Daoy (cell line): ENCODE results near the gene OLFM3. TPM values are rescaled to one million over a fixed set of nuclear protein-coding genes. Genes with fewer than 3 reads are reported as not detected.

ENCODE experiments used
- DNase-seq: peaks from one replicate; pipeline ENCODE4 v3.0.0-alpha.2; 2015; ENCODE audit warnings: low read depth
- total RNA-seq: library from RNA; depleted of rRNA; stranded (reverse); fragments of >200 nt; shearing (Covaris generic); gene quantifications from 2 replicates; pipeline ENCODE4 v1.2.3, GENCODE V29; 2014

OLFM3 gene
- total RNA-seq, 1 experiment from 2014 or later: not detected

GRCh38 chr1:101945884-101946283, 50.8 kb downstream of the OLFM3 start:
- no peak for DNase-seq

DNA sequence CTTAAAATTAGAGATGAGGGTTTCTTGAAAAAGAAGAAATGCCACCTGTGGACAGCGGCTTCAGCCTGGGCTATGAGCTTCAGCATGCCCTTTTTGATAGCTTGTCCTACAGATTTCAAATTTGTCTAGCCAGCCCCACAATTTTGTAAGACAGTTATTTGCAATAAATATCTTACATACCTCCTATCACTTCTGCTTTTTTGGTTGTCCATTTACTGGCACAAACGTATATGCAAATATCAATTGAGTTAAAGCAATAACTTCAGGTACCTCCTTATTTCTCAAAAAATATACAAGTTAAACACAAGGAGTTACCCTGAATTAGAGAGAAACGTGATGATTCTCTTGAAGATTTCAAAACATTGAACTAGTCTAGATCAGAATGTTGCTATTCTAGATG, 53.5 kb downstream of the OLFM3 start:
- DNase-seq: no peak

- DNase-seq: no peak
Measured at GRCh38 chr1:101942516-101943193, 54.1 kb downstream of the OLFM3 start.

- no peak for DNase-seq
Measured at GRCh38 chr1:101938681-101939080, 58.0 kb downstream of the OLFM3 start.

GRCh38 chr1:101929343-101929742, 67.4 kb downstream of the OLFM3 start:
- DNase-seq: no peak

DNA sequence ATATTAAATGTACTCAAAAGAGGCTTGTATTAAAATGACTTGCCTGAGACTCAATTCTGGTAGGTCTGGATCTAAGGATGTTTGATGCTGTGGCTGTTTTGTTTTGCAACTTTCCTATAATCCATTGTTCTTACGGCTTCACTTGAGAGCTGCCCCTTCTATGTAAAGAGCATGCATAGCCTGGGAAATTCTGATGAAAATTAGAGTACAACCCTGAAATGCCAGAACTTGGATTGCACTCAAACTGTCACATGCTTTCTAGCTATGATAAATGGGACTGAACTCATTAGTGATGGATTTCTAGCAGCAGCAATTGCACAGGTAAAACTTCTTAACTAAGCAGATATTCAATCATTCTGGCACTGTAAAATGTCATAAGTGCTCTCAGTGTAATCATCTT, 67.9 kb downstream of the OLFM3 start:
- DNase-seq: no peak

DNA sequence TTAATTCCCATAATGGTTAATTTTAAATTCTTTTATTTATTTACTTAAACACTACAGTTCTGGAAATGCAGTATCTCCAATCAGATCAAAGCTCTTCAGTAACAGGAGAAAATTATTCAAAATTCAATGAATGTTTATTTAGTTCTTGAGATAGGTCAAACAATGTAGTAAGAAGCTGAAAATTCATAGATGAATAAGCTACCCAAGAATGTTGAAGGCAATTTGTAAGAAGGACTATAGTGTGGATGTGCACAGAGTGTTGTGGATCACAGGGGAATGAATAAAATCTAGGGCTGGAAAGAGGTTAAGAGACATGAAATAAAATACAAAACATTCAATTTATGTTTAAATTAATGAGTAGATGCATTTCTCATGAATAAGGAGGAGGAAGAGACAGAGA, 72.0 kb downstream of the OLFM3 start:
- no peak for DNase-seq

DNA sequence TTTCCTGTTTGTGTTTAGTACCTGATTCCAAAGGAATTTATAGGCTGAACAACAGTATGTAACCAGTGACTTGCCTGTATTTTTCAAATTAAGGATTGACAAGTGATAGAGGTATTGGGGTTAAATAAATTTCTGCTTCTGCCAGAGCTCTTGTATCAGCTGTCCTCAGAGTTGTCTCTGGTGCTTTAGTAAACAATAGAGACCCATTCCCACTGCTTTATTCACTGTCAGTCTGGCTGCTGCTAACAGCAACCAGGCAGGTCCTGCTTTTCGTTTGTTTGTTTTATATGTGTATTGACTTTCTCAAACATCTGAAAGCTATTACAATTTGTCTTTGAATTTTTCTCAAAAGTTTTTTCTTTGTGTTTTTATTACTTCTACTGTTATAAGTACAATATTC, 76.1 kb downstream of the OLFM3 start:
- DNase-seq: no peak

- no peak for DNase-seq
Measured at GRCh38 chr1:101918277-101918676, 78.4 kb downstream of the OLFM3 start.

DNA sequence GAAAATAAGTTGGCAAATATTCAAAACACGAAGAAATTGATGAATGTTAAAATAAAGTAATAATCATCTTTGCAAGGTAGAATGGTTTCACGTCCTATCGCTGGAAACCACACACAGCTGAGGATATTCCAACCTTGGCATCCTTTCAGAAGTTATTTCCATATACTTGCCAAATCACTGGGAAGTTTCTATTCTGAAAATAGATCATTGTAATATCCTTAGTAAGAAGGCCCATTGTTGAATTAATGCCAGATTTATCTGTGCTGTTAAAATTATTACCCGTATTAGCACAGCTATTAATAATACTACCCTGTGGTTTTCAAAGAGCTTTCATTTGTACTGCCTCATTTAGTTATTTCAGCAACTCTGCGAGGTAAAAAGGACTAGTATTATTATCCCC, 81.1 kb downstream of the OLFM3 start:
- DNase-seq: no peak

GRCh38 chr1:101914473-101915242, 82.1 kb downstream of the OLFM3 start:
- DNase-seq: no peak

DNA sequence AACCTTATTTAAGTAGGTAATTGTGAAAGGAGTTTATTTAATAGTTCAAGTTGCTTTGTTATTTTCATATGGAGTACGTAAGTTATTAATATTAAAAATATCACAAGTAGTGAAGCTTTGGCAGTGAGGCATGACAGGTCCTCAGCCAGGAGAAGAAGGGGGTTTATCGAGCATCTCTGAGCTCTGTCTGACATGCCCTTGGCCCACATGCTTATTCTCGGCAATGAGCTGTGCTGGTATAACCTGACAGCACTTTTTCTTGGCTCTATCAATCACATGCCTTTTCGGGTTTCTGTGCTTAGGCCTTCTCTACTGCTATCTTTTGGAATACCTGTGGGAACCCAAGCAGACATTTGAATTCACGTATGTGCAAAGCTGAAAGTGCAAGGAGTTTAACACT, 84.8 kb downstream of the OLFM3 start:
- DNase-seq: no peak

GRCh38 chr1:101908980-101909379, 87.7 kb downstream of the OLFM3 start:
- no peak for DNase-seq

- no peak for DNase-seq
Measured at GRCh38 chr1:101907264-101907663, 89.5 kb downstream of the OLFM3 start.

DNA sequence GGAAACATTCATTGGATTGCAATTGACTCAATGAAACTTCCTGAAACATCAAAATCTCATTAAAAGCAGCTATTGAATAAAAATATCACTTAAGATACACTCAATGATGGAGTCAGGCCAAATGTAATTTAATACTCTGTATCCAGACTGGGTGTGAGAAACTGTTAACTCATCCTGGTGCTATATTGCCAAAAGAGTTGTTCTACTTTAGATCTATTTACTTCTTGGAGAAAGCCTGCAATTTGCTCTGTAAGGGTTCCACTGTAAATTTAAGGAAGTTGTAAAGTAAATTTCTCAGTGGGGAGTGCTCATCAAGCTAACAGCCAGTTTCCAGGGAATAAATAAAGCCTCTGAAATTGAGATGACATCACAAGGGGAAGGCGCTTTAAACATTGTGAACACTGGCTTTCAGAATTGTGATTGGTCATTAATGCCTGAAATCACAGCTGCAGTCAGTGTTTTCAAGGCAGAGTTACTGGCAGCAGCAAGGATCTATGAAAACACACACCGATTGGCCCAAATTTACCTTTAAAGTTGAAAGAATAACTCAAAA, 91.4 kb downstream of the OLFM3 start:
- no peak for DNase-seq

- DNase-seq: no peak
Measured at GRCh38 chr1:101902199-101902598, 94.5 kb downstream of the OLFM3 start.

DNA sequence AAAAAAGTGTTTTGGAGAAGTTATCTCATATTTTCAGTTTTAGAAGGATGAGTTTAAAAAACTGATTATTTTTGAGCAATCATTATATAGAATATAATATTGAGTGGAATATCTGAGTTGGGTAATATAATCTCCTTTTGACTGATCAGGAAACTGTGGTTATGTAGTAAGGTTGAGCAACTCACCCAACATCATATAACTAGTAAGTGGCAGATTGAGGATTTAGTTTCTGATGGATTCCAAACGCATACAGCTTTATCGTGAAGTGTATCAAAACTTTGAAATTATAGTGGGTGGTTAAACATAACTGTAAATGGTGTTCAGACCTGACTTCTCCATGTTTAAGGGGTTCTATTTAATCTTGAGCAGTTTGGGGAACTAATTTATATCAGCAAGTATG, 98.6 kb downstream of the OLFM3 start:
- DNase-seq: no peak

DNA sequence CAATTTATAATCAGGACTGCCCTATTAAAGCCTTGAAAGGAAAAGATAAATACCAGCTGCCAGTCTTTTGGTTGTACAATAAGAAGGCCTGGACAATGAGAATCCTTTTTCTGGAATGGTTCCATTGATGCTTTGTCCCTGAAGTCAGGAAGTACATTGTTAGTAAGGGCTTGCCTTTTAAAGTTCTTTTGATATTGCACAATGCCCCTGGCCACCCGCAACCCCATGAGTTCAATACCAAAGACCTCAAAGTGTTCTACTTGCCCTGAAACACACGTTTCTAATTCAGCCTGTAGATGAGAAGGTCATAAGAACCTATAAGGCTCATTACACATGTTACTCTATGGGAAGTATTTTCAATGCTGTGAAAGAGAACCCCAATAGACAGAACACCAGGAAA, 112.1 kb downstream of the OLFM3 start:
- DNase-seq: no peak

DNA sequence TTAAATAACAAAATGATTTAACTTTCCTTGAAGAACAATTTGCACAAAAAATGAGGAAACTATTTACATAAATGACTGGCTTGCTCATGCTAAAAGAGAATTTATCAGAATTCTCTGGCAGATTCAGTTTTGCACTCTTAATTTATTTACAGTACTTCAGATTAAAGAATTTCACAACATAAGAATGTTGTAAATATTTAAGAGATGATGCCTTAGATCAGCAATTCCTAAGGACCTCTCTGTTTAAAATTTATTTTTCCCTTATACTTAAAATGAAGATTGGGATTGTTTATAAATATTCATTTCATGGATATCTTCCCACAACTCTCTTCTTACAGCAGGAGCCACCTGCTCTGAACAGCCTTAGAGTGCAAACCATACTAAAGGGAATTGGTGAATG, 120.8 kb downstream of the OLFM3 start:
- no peak for DNase-seq

- DNase-seq: no peak
Measured at GRCh38 chr1:101873672-101874071, 123.1 kb downstream of the OLFM3 start.

GRCh38 chr1:101859941-101860340, 136.8 kb downstream of the OLFM3 start:
- DNase-seq: no peak

DNA sequence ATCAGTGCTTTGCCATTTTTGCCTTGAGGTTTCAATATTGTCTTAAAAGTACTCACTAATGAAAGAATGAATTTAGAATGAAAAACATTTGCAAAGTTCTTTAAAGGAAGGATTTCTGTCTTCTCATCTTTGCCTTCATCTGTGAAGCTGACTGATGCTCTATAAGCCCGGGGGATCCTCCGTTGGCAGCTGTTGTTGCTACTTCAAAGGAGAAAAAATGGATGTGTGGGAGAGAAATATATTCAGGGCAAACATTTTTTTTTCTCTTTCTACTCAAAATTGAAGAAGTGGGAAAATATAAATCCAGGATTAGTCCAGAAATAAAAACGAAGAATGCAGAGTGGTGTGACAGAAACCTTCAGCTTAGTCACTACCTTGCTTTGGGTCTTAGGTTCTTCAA, 142.5 kb downstream of the OLFM3 start:
- no peak for DNase-seq

DNA sequence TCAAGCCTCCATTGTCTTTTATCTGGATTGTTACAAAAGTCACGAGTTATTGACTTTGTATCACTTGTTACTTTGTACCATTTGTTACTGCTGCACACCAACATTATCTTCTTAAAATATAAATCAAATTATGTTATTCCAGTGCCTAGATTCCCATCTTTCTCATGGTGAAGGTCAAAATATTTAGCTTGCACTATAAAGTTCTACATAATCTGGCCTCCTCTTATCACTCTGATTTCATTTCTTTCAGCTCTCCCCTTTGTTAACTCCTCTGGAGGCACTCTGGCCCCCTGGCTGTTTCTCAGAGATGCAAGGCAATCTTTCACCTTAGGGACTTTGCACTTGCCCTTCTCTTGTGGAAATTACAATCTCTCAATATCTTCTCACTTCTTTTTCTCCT, 143.8 kb downstream of the OLFM3 start:
- DNase-seq: no peak
